HEK293T (cell line): ENCODE data around the gene DNAAF1.

Source experiments
- CTCF ChIA-PET: fragments of 350-600 bp; formaldehyde crosslinking; extraction: SDS; loops from one replicate; lab custom pipeline; 2021; ENCODE audit warnings: antibody characterized with exemption, inconsistent platforms; lab: Yijun Ruan, JAX
- POLR2A ChIA-PET: fragments of 350-600 bp; formaldehyde crosslinking; extraction: SDS; loops from one replicate; lab custom pipeline; 2020; ENCODE audit warnings: antibody characterized with exemption, inconsistent platforms; lab: Yijun Ruan, JAX
- DNase-seq: peaks from one replicate; pipeline ENCODE4 v3.0.0; 2012; ENCODE audit warnings: mixed read lengths; ENCODE audit errors: extremely low spot score
- ARNT ChIP-seq: fragments of 450-650 bp; IDR thresholded peaks from 2 replicates; pipeline ENCODE4 v1.6.1; 2017; ENCODE audit warnings: mild to moderate bottlenecking
- BHLHE40 ChIP-seq: fragments of 450-650 bp; IDR thresholded peaks from 2 replicates; pipeline ENCODE4 v1.6.1; 2016; ENCODE audit warnings: mild to moderate bottlenecking, moderate library complexity, borderline replicate concordance
- CTBP1 ChIP-seq: fragments of 450-650 bp; IDR thresholded peaks from 2 replicates; pipeline ENCODE4 v1.6.1; 2016; ENCODE audit warnings: borderline replicate concordance
- ELF4 ChIP-seq: fragments of 450-650 bp; IDR thresholded peaks from 2 replicates; pipeline ENCODE4 v1.6.1; 2017; ENCODE audit warnings: antibody characterized with exemption
- FOXA1 ChIP-seq: fragments of 450-650 bp; IDR thresholded peaks from 2 replicates; pipeline ENCODE4 v1.6.1; 2016; ENCODE audit warnings: mild to moderate bottlenecking
- FOXK2 ChIP-seq: fragments of 450-650 bp; IDR thresholded peaks from 2 replicates; pipeline ENCODE4 v1.6.1; 2016; ENCODE audit warnings: mild to moderate bottlenecking
- FOXM1 ChIP-seq: fragments of 450-650 bp; IDR thresholded peaks from 2 replicates; pipeline ENCODE4 v1.6.1; 2017; ENCODE audit warnings: mild to moderate bottlenecking, borderline replicate concordance
- HDGF ChIP-seq: fragments of 450-650 bp; IDR thresholded peaks from 2 replicates; pipeline ENCODE4 v1.6.1; 2017; ENCODE audit warnings: antibody characterized with exemption, borderline replicate concordance
- L3MBTL2 ChIP-seq: fragments of 450-650 bp; conservative IDR thresholded peaks from 2 replicates; pipeline ENCODE4 v1.6.1; 2016; ENCODE audit warnings: mild to moderate bottlenecking
- LEF1 ChIP-seq: fragments of 450-650 bp; IDR thresholded peaks from 2 replicates; pipeline ENCODE4 v1.6.1; 2017; ENCODE audit warnings: mild to moderate bottlenecking, borderline replicate concordance
- NFRKB ChIP-seq: fragments of 450-650 bp; IDR thresholded peaks from 2 replicates; pipeline ENCODE4 v1.6.1; 2016; ENCODE audit warnings: mild to moderate bottlenecking, moderate library complexity
- SP1 ChIP-seq: fragments of 450-650 bp; IDR thresholded peaks from 2 replicates; pipeline ENCODE4 v1.6.1; 2017
- SUZ12 ChIP-seq: fragments of 450-650 bp; IDR thresholded peaks from 2 replicates; pipeline ENCODE4 v1.6.1; 2016; ENCODE audit warnings: mild to moderate bottlenecking
- TARDBP ChIP-seq: fragments of 450-650 bp; IDR thresholded peaks from 2 replicates; pipeline ENCODE4 v1.6.1; 2016
- ZNF384 ChIP-seq: fragments of 450-650 bp; IDR thresholded peaks from 2 replicates; pipeline ENCODE4 v1.6.1; 2016
- TF ChIP-seq, protein P1 (sequence below): fragments of 450-650 bp; IDR thresholded peaks from 2 replicates; pipeline ENCODE4 v1.6.1; 2016

Gene DNAAF1

GRCh38 chr16:84181144-84181915 lies 36.2 kb downstream of the DNAAF1 start:
- TF ChIP-seq, protein P1, sequence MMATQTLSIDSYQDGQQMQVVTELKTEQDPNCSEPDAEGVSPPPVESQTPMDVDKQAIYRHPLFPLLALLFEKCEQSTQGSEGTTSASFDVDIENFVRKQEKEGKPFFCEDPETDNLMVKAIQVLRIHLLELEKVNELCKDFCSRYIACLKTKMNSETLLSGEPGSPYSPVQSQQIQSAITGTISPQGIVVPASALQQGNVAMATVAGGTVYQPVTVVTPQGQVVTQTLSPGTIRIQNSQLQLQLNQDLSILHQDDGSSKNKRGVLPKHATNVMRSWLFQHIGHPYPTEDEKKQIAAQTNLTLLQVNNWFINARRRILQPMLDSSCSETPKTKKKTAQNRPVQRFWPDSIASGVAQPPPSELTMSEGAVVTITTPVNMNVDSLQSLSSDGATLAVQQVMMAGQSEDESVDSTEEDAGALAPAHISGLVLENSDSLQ, result no peak
- TF ChIP-seq SP1 (no peak), FOXA1 (no peak), L3MBTL2 (no peak), ZNF384 (no peak), SUZ12 (no peak), LEF1 (no peak), FOXK2 (no peak), FOXM1 (no peak), TARDBP (no peak), BHLHE40 (no peak), HDGF (no peak), NFRKB (no peak), CTBP1 (no peak)
- POLR2A ChIA-PET, result no interaction called here
- DNase-seq, result no peak
- CTCF ChIA-PET, result no interaction called here

GRCh38 chr16:84182104-84182503 lies 37.0 kb downstream of the DNAAF1 start:
- POLR2A ChIA-PET, result no interaction called here
- CTCF ChIA-PET, result no interaction called here
- TF ChIP-seq L3MBTL2 (no peak), FOXA1 (no peak), SUZ12 (no peak), NFRKB (no peak), FOXK2 (no peak), FOXM1 (no peak), HDGF (no peak), ARNT (no peak), LEF1 (no peak), CTBP1 (no peak), ZNF384 (no peak)
- TF ChIP-seq, protein P1, result no peak
- DNase-seq, result no peak

DNA sequence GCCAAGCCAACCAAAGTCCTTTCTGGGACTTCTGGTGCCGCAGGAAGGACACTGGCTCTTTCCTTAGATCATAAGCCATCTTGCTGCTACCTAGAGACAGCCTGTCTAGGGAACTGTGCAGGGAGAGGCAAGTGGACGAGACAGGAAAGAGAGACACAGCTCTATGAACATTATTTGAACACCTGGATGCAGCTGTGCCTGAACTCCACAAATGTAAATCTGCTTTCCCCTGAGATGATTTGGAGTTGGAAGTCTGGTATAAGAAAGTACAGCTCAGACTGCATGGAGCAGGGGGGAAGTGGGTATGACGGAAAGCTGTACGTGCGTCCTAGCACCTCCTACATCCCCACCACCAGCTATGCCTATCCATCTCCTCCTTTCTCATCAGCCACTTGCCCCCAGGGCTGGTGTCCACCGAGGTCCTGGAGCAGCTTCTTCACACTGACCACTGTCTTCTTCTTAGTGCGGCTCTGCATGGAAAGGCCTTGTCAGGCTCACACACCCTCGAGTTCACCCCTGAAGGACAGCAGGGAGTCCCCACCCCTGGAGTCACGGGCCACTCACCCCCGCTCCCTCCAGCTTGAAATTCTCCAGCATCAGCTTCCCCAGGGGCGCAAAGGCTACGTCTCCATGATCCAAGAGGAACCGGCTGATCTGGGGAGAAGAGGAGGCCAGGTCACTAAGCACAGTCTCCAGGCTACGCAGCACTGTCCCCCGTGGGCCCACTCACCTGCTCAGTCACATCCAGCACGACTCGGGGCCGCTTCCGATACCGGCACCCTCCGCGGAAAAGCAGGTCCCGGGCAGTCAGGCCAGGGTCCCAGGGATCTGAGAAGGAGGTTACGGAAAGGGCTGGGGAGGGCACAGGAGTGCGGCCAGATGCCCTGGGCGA lies 37.8 kb downstream of the DNAAF1 start:
- ChIA-PET POLR2A (no interaction called here), CTCF (no interaction called here)
- DNase-seq, result no peak
- TF ChIP-seq FOXM1, result no peak
- no peak for TF ChIP-seq L3MBTL2
- TF ChIP-seq TARDBP, result no peak
- TF ChIP-seq HDGF, result no peak
- TF ChIP-seq SUZ12, result no peak
- TF ChIP-seq ARNT, result no peak
- no peak for TF ChIP-seq ELF4

DNA sequence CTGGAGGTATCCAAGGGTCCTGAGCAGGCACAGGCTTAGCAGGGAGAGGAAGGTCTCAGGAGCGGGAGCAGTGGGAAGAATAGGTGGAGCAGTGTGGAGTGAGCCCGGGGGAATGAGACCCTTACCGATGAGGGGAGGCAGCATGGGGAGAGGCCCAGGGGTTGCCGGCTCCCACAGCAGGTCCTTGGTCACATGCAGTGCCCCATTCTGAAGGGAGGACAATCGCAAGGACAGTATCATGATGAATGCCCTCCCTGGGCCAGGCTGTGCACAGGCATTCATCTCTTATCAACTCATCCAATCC lies 38.4 kb downstream of the DNAAF1 start:
- TF ChIP-seq, protein P1, result no peak
- no peak for TF ChIP-seq SP1
- no peak for TF ChIP-seq L3MBTL2
- TF ChIP-seq TARDBP, result no peak
- TF ChIP-seq FOXK2, result no peak
- no peak for TF ChIP-seq ELF4
- TF ChIP-seq BHLHE40, result no peak
- no peak for TF ChIP-seq SUZ12
- TF ChIP-seq CTBP1, result no peak
- no peak for TF ChIP-seq FOXM1
- TF ChIP-seq LEF1, result no peak
- no peak for TF ChIP-seq NFRKB
- TF ChIP-seq ARNT, result no peak
- TF ChIP-seq HDGF, result no peak
- TF ChIP-seq ZNF384, result no peak
- no peak for TF ChIP-seq FOXA1
- ChIA-PET CTCF (interaction anchor here (0.6 kb wide), 1 partner anchor 118 kb away, joined by 3 read pairs; no protein-coding TSS in a partner anchor), POLR2A (no interaction called here)
- DNase-seq, result no peak

GRCh38 chr16:84183911-84184591 lies 38.9 kb downstream of the DNAAF1 start:
- POLR2A ChIA-PET, result no interaction called here
- no peak for TF ChIP-seq HDGF
- TF ChIP-seq SP1, result no peak
- TF ChIP-seq, protein P1, result no peak
- no peak for TF ChIP-seq FOXA1
- TF ChIP-seq BHLHE40, result no peak
- TF ChIP-seq FOXM1, result no peak
- TF ChIP-seq L3MBTL2, result no peak
- no peak for TF ChIP-seq CTBP1
- TF ChIP-seq LEF1, result no peak
- no peak for TF ChIP-seq FOXK2
- TF ChIP-seq ZNF384, result no peak
- TF ChIP-seq ELF4, result no peak
- no peak for TF ChIP-seq TARDBP
- no peak for TF ChIP-seq SUZ12
- DNase-seq, result peak; percentile 50
- CTCF ChIA-PET, result interaction anchor here (0.6 to 0.7 kb wide), 2 partner anchors 30 to 118 kb away, joined by 3 read pairs; no protein-coding TSS in a partner anchor
